Osteocyte (in vitro differentiated cells): Measurements from ENCODE around the gene FBXL5. TPM values are rescaled to one million over a fixed set of nuclear protein-coding genes. Genes with fewer than 3 reads are reported as not detected.

Experiments
- DNase-seq: peaks from one replicate; pipeline ENCODE4 v3.0.0; 2021; ENCODE audit warnings: mixed read lengths; ENCODE audit not compliant: unreplicated experiment; ENCODE audit errors: extremely low spot score
- H3K27ac Mint-ChIP-seq: one replicate; pipeline ENCODE4 v1.8.0; 2021; ENCODE audit warnings: mild to moderate bottlenecking, mixed read lengths; ENCODE audit not compliant: unreplicated experiment
- H3K27me3 Mint-ChIP-seq: one replicate; pipeline ENCODE4 v1.8.0; 2021; ENCODE audit warnings: mixed read lengths; ENCODE audit not compliant: unreplicated experiment
- H3K36me3 Mint-ChIP-seq: one replicate; pipeline ENCODE4 v1.8.0; 2021; ENCODE audit warnings: mixed read lengths; ENCODE audit not compliant: unreplicated experiment
- H3K4me1 Mint-ChIP-seq: one replicate; pipeline ENCODE4 v1.8.0; 2021; ENCODE audit warnings: mixed read lengths; ENCODE audit not compliant: unreplicated experiment
- H3K4me3 Mint-ChIP-seq: one replicate; pipeline ENCODE4 v1.8.0; 2021; ENCODE audit warnings: mild to moderate bottlenecking, moderate library complexity, mixed read lengths; ENCODE audit not compliant: unreplicated experiment
- H3K9me3 Mint-ChIP-seq: one replicate; pipeline ENCODE4 v1.8.0; 2021; ENCODE audit warnings: mixed read lengths; ENCODE audit not compliant: unreplicated experiment
- CTCF ChIP-seq: fragments of 200-600 bp; sonication (generic); IDR thresholded peaks from 2 replicates; pipeline ENCODE4 v1.5.0; 2021; ENCODE audit warnings: antibody characterized with exemption, mild to moderate bottlenecking, moderate library complexity
- total RNA-seq: library from RNA; stranded (reverse); gene quantifications from 2 replicates; pipeline ENCODE4 v1.2.1, GENCODE V29; 2021

The FBXL5 gene
- total RNA-seq, 1 donor from 2014 or later: 54.0 TPM

GRCh38 chr4:15586066-15586465 lies 69.1 kb downstream of the FBXL5 start:
- TF ChIP-seq CTCF: no peak
- peaks cover 8% of the 10 kb centered on the region for H3K4me1 Mint-ChIP-seq
- H3K9me3 Mint-ChIP-seq: no peaks in the 10 kb centered on the region
- no peak for DNase-seq
- no peak overlapping the region for H3K4me3 Mint-ChIP-seq
- no peak overlapping the region for H3K27ac Mint-ChIP-seq
- peaks cover 30% of the 10 kb centered on the region for H3K36me3 Mint-ChIP-seq
- H3K27me3 Mint-ChIP-seq: no peaks in the 10 kb centered on the region

DNA sequence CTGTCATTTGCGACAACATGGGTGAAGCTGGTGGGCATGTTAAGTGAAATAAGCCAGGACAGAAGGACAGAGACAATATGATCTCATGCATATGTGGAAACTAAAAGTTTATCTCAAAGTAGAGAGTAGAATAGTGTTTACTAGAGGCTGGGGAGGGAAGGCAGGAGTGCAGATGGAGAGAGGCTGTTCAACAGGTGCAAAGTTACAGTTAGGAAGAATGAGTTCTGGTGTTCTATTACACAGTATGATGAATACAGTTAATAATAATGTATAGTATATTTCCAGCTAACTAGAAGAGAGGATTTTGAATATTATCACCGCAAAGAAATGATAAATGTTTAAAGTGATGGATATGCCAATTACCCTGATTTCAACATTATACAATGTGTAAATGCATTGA lies 69.8 kb downstream of the FBXL5 start:
- H3K27ac Mint-ChIP-seq: no peak overlapping the region
- no peak overlapping the region for H3K4me3 Mint-ChIP-seq
- DNase-seq: no peak
- no peaks in the 10 kb centered on the region for H3K9me3 Mint-ChIP-seq
- no peak for TF ChIP-seq CTCF
- no peaks in the 10 kb centered on the region for H3K27me3 Mint-ChIP-seq
- peaks cover 8% of the 10 kb centered on the region for H3K4me1 Mint-ChIP-seq
- H3K36me3 Mint-ChIP-seq: peaks cover 30% of the 10 kb centered on the region

GRCh38 chr4:15584785-15585184 lies 70.4 kb downstream of the FBXL5 start:
- Mint-ChIP-seq H3K4me3 (no peak overlapping the region), H3K9me3 (no peaks in the 10 kb centered on the region), H3K27me3 (no peaks in the 10 kb centered on the region), H3K4me1 (peaks cover 8% of the 10 kb centered on the region), H3K36me3 (peaks cover 30% of the 10 kb centered on the region), H3K27ac (no peak overlapping the region)
- DNase-seq: no peak
- TF ChIP-seq CTCF: no peak

DNA sequence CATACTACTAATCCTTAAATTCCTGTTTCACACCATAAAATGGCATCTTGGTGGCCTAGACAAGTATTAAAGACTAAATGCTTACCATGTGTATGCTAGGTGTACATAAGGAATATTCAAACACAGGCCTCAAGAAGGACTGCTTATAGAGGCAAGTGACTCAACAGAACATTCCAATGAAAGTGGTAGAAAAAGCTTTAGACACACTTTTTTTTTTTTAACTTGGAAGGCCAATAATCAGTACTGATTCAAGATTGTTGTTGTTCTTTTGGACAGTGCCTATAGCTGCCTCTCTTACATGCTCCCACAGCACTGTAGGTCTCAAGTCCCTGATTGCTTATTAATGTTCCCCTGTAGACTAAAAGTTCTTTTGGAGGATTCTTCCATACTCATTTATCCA lies 77.6 kb downstream of the FBXL5 start:
- no peaks in the 10 kb centered on the region for H3K27me3 Mint-ChIP-seq
- DNase-seq: no peak
- peaks cover 9% of the 10 kb centered on the region for H3K4me1 Mint-ChIP-seq
- H3K9me3 Mint-ChIP-seq: no peaks in the 10 kb centered on the region
- H3K27ac Mint-ChIP-seq: no peak overlapping the region
- no peak overlapping the region for H3K4me3 Mint-ChIP-seq
- peaks cover 18% of the 10 kb centered on the region for H3K36me3 Mint-ChIP-seq
- TF ChIP-seq CTCF: no peak

DNA sequence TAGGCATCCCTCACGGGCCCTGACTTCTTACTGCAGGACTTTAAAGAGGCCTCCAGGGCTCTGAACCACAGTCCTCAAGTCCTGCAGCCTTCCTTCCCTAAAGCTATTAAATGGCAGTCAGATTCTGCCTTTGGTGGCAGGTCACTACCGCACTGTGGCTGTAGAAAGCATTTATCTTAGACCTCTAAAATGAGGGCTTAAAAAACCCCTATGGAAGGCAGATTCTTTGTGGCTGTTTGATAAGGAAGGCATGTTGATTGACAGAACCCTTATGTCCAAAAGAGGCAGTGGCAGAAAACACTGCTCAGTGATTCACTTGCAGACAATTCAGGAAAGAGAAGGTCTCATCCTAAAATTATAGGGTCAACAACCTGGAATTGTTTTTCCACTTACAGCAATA lies 79.2 kb downstream of the FBXL5 start:
- TF ChIP-seq CTCF: no peak
- H3K4me1 Mint-ChIP-seq: peaks cover 2% of the 10 kb centered on the region
- H3K36me3 Mint-ChIP-seq: peaks cover 10% of the 10 kb centered on the region
- H3K27me3 Mint-ChIP-seq: no peaks in the 10 kb centered on the region
- no peak overlapping the region for H3K27ac Mint-ChIP-seq
- DNase-seq: no peak
- H3K9me3 Mint-ChIP-seq: no peaks in the 10 kb centered on the region
- H3K4me3 Mint-ChIP-seq: no peak overlapping the region
